Uterus (tissue), 4 donors: ENCODE measurements around the gene TMEM167A. TPM values are rescaled to one million over a fixed set of nuclear protein-coding genes. Genes with fewer than 3 reads are reported as not detected.

Experiments
- DNase-seq, 2 donors: peaks; one replicate each; pipeline ENCODE4 v3.0.0-alpha.2; 2019 to 2020
- H3K27ac ChIP-seq, 2 donors: fragments of 200-600 bp; sonication (generic); 1 replicate in 1 of 2; 2 replicates in 1 of 2; pipeline ENCODE4 v1.5.1; 2016 to 2018
- H3K27me3 ChIP-seq, 2 donors: fragments of 200-600 bp; sonication (generic); one replicate each; pipeline ENCODE4 v1.5.1; 2018 to 2019; ENCODE audit warnings: control low read depth in 1 of 2
- H3K36me3 ChIP-seq, 2 donors: fragments of 200-600 bp; sonication (generic); one replicate each; pipeline ENCODE4 v1.5.1; 2019; ENCODE audit warnings: control low read depth in 1 of 2
- H3K4me1 ChIP-seq, 2 donors: fragments of 200-600 bp; sonication (generic); one replicate each; pipeline ENCODE4 v1.5.1; 2018 to 2019; ENCODE audit warnings: control low read depth in 1 of 2
- H3K4me3 ChIP-seq, 2 donors: fragments of 200-600 bp; sonication (generic); 1 replicate in 1 of 2; 2 replicates in 1 of 2; pipeline ENCODE4 v1.5.1; 2018 to 2019; ENCODE audit warnings: mild to moderate bottlenecking in 1 of 2
- H3K9me3 ChIP-seq, 2 donors: fragments of 200-600 bp; sonication (generic); one replicate each; pipeline ENCODE4 v1.5.1; 2019; ENCODE audit warnings: control low read depth in 1 of 2
- POLR2A ChIP-seq, 2 donors: fragments of 450-650 bp; IDR thresholded peaks; one replicate each; pipeline ENCODE4 v1.6.1; 2016; ENCODE audit warnings: antibody characterized with exemption in 2 of 2, mild to moderate bottlenecking in 1 of 2, moderate library complexity in 1 of 2
- intact Hi-C: fragments of 100-400 bp; cut with DNase I; formaldehyde crosslinking; loops from one replicate; pipeline ENCODE4 v1.15.1; 2023; ENCODE audit warnings: low total_unique reads
- total RNA-seq, 4 donors: library from RNA; depleted of rRNA in 3 of 4; stranded (reverse); fragments of >200 nt in 3 of 4; gene quantifications; one replicate each; pipeline versions ENCODE4 v1.1.0 to v1.2.4, GENCODE V29; 2014 to 2023
- TF ChIP-seq, protein P1 (sequence below), 4 experiments: fragments of 200-600 bp in 2 of 4; fragments of 450-650 bp in 2 of 4; sonication (generic) in 2 of 4; IDR thresholded peaks; one replicate each; pipeline ENCODE4 v1.5.1; 2016 to 2019; ENCODE audit warnings: antibody characterized with exemption in 4 of 4, mild to moderate bottlenecking in 2 of 4, moderate library complexity in 1 of 4
- donor health status: DM: yes; HTN: yes; CAD: no.

The TMEM167A gene, protein sequence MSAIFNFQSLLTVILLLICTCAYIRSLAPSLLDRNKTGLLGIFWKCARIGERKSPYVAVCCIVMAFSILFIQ
- 100 to 1,000 TPM in 1 of 4 donors, 10 to 100 TPM in 3; 16.9 to 118 (median 32.3) TPM for total RNA-seq

DNA sequence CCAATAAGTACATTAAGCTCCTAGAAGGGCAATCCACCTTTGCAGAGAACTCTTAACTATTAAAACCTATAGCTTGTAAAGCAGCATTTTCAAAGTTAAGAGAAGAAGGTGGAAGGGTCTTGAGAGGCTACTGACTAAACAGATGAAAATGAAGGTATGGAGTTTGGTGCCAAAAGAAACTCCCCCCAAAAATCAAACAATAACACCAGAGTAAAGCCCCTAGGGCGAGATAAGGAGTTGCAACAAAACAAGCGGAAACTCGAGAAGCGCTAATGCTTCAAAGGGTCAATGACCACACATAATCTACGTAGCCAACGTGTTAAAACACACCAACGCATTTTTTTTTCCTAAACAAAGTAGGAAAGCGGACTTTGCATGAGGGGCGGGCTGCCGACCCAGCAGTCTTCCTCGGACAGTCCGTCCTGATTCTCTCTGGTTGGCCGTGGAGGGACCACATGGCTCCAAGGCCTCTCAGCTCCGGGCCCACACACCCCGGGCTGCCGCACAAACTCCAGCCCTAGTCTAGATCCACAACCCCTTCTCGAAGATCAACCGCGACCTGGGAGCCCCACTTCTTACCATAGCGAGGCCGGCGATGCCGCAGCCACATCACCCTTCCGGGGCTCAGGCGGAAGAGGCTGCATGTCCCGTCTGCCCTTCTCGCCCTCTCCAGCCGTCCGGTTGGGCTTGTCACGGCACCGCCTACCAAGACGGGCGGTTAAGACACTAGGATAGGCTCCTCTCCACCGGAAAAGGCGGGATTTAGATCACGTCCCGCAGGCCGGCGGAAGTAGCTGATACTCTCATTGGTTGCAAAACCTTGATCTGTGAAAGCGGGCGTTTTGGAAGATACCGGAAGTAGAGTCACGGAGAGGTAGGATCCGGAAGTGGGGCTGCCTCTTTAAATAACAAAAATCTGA lies at the start of gene TMEM167A, which contains the start of gene XRCC4:
Gene TMEM167A (minus strand): TSS at position 653 of the 920 bp plus-strand sequence. CDS start 71 bp downstream, at position 582.
Gene XRCC4 (plus strand): TSS at position 806 of the 920 bp plus-strand sequence. CDS start 27,373 bp downstream, outside the sequence.
- H3K4me3 ChIP-seq, result peak within 1 kb of the TSS; percentile 76 to 96
- peak; percentile 94 to 96 for DNase-seq
- H3K27ac ChIP-seq, result peak within 1 kb of the TSS; percentile 79 to 86
- TF ChIP-seq POLR2A (IDR thresholded peaks at IDR 0.05), result peak; percentile 34 to 72
- TF ChIP-seq, protein P1, sequence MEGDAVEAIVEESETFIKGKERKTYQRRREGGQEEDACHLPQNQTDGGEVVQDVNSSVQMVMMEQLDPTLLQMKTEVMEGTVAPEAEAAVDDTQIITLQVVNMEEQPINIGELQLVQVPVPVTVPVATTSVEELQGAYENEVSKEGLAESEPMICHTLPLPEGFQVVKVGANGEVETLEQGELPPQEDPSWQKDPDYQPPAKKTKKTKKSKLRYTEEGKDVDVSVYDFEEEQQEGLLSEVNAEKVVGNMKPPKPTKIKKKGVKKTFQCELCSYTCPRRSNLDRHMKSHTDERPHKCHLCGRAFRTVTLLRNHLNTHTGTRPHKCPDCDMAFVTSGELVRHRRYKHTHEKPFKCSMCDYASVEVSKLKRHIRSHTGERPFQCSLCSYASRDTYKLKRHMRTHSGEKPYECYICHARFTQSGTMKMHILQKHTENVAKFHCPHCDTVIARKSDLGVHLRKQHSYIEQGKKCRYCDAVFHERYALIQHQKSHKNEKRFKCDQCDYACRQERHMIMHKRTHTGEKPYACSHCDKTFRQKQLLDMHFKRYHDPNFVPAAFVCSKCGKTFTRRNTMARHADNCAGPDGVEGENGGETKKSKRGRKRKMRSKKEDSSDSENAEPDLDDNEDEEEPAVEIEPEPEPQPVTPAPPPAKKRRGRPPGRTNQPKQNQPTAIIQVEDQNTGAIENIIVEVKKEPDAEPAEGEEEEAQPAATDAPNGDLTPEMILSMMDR (IDR thresholded peaks at IDR 0.05), result no peak
- no peaks in the 10 kb centered on the region for H3K9me3 ChIP-seq
- no peaks in the 10 kb centered on the region for H3K36me3 ChIP-seq
- no peaks in the 10 kb centered on the region for H3K4me1 ChIP-seq
- intact Hi-C loops, result no loop called here
- H3K27me3 ChIP-seq, result no peaks in the 10 kb centered on the region

DNA sequence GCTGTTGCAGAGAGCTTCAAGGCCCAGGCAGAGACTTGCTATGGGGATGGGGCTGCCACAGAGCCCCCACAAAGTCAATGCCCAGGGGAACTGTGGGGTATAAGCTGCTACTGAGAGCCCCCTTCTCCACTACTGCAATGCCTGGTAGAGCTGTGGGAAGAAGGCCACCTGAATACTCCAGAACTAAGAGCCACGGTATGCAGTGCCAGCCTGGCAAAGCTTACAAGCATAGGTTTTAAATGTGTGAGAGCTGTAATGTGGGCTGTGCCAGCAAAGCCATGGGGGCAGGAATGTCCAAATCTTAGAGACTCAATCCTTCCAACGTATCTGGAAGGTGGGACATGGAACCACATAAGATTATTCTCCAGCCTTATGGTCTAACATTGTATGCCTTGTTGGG lies 49.3 kb upstream of the TMEM167A start:
- Histone ChIP-seq H3K9me3 (no peaks in the 10 kb centered on the region), H3K27ac (no peak overlapping the region), H3K4me3 (no peak overlapping the region), H3K4me1 (no peaks in the 10 kb centered on the region), H3K27me3 (no peaks in the 10 kb centered on the region), H3K36me3 (no peaks in the 10 kb centered on the region)
- DNase-seq, result no peak
- intact Hi-C loops, result no loop called here
- TF ChIP-seq POLR2A (IDR thresholded peaks at IDR 0.05), result no peak
- TF ChIP-seq, protein P1 (IDR thresholded peaks at IDR 0.05), result no peak

DNA sequence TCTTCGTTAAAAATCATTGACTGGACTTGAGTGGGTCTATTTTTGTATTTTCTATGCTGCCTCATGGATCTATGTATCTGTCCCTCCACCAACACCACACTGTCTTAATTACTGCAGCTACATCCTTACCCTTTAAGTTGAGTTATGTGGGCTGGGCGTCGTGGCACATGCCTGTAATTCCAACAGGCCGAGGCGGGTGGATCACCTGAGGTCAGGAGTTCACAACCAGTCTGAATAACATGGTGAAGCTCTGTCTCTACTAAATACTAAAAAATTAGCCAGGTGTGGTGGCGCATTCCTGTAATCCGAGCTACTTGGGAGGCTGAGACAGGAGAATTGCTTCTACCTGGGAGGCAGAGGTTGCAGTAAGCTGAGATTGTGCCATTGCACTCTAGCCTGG lies 48.4 kb upstream of the TMEM167A start:
- Histone ChIP-seq H3K27me3 (no peaks in the 10 kb centered on the region), H3K9me3 (no peaks in the 10 kb centered on the region), H3K4me3 (no peak overlapping the region), H3K36me3 (no peaks in the 10 kb centered on the region), H3K27ac (no peak overlapping the region), H3K4me1 (no peaks in the 10 kb centered on the region)
- no peak for TF ChIP-seq POLR2A (IDR thresholded peaks at IDR 0.05)
- TF ChIP-seq, protein P1 (IDR thresholded peaks at IDR 0.05), result no peak
- intact Hi-C loops, result no loop called here
- no peak for DNase-seq

DNA sequence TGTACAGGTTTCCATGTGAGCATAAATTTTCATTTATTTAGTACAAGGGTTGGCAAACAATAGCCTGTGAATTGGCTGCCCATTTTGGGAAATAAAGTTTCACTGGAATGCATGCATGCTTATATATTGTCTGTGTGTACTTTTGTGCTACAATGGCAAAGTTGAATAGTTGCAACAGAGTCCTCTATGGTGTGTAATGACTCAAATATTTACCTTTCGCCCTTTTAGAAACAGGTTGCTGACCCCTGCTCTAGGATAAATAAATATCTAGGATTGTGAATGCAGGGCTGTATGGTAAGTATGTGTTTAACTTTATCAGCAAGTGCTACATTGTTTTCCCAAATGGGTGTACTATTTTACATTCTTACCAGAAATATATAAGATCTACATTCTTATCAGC lies 47.4 kb upstream of the TMEM167A start:
- H3K4me1 ChIP-seq, result no peaks in the 10 kb centered on the region
- no peaks in the 10 kb centered on the region for H3K27me3 ChIP-seq
- no peaks in the 10 kb centered on the region for H3K36me3 ChIP-seq
- no peak overlapping the region for H3K4me3 ChIP-seq
- no peak for DNase-seq
- intact Hi-C loops, result no loop called here
- no peaks in the 10 kb centered on the region for H3K9me3 ChIP-seq
- no peak overlapping the region for H3K27ac ChIP-seq
- TF ChIP-seq, protein P1 (IDR thresholded peaks at IDR 0.05), result no peak
- no peak for TF ChIP-seq POLR2A (IDR thresholded peaks at IDR 0.05)

DNA sequence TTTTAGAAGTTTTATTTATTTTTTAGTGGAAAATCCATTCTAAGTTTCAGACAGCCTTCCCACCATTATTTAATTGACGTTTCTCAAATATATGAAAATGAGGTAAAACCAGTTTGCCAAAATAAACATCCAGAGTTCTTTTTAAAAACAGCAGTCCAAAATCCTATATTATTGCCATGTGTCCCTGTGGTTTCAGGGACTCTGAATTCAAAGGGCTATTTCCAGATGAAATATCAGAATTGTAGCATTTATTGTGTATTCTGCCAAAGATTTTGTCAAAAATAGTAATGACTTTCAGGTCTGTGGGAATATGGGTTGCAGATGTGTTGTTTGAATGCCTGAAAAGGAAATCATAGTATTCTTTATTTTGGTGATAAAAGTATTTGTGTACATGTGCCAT lies 41.8 kb upstream of the TMEM167A start:
- Histone ChIP-seq H3K36me3 (no peaks in the 10 kb centered on the region), H3K27me3 (no peaks in the 10 kb centered on the region), H3K4me3 (no peak overlapping the region), H3K4me1 (no peaks in the 10 kb centered on the region), H3K9me3 (peaks cover 0 to 3% of the 10 kb centered on the region in 2 donors), H3K27ac (no peak overlapping the region)
- intact Hi-C loops, result no loop called here
- no peak for TF ChIP-seq POLR2A (IDR thresholded peaks at IDR 0.05)
- TF ChIP-seq, protein P1 (IDR thresholded peaks at IDR 0.05), result no peak
- no peak for DNase-seq
